HFFc6 (cell line): ENCODE results near the gene SCLT1. TPM values are rescaled to one million over a fixed set of nuclear protein-coding genes. Genes with fewer than 3 reads are reported as not detected.

Experiments used
- DNase-seq: peaks from one replicate; pipeline ENCODE4 v3.0.0-alpha.2; 2018
- H3K27ac Mint-ChIP-seq: 2 replicates; pipeline ENCODE4 v1.8.0; 2020; ENCODE audit warnings: mild to moderate bottlenecking, mixed read lengths
- H3K27me3 Mint-ChIP-seq: 2 replicates; pipeline ENCODE4 v1.8.0; 2021; ENCODE audit warnings: mild to moderate bottlenecking, moderate library complexity, mixed read lengths; ENCODE audit not compliant: insufficient read depth
- H3K36me3 Mint-ChIP-seq: 2 replicates; pipeline ENCODE4 v1.8.0; 2021; ENCODE audit warnings: low read depth, mixed read lengths
- H3K4me1 Mint-ChIP-seq: 2 replicates; pipeline ENCODE4 v1.8.0; 2020; ENCODE audit warnings: low read depth, mixed read lengths
- H3K4me3 Mint-ChIP-seq: 2 replicates; pipeline ENCODE4 v1.8.0; 2020; ENCODE audit warnings: mild to moderate bottlenecking, moderate library complexity, mixed read lengths
- H3K9me3 Mint-ChIP-seq: 2 replicates; pipeline ENCODE4 v1.8.0; 2020; ENCODE audit warnings: mild to moderate bottlenecking, mixed read lengths
- total RNA-seq, 6 experiments: library from RNA; stranded (reverse); fragmentation: NEBNext Ultra II Directional; extraction: Animal tissue kit (Norgen Biotek cat#: 25700); gene quantifications; 2 replicates in 1 of 6; 3 replicates in 5 of 6; pipeline ENCODE4 v1.2.3, GENCODE V29; 2021
- TF ChIP-seq, protein P1 (sequence below): fragments of 200-600 bp; sonication (generic); IDR thresholded peaks from 2 replicates; pipeline ENCODE4 v1.5.0; 2021; ENCODE audit warnings: antibody characterized with exemption, mild to moderate bottlenecking

Gene SCLT1
- total RNA-seq, 6 experiments from 2014 or later: 8.3 to 13.5 (median 11.5) TPM

DNA sequence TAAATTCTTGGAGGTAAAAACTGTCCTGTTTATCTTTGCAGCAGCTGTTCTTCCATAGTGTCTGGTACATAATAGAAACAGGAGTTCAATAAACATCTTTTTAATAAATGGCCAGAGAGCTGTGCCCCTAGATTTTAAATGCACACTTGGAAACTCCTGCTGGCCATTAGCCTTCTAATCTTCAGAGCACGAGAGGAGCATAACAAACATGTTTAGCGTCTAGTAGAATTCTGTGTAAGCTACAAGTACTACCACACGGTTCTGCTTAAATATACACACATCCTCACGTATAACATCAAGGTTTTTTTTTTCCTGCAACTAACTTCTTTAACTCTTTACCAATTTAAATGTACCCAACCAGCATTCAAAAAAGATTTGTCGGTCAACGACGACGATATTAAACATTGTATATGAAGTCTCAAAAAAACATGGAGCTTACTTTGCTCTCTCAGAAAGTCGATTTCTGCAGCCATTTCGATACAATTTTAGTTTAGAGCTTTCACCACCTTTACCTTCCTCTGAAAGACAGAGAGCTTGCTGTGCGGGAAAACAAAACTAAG is 628 bp downstream of the SCLT1 start:
- DNase-seq: no peak
- Mint-ChIP-seq H3K27me3 (no peaks in the 10 kb centered on the region), H3K4me1 (peaks cover 43% of the 10 kb centered on the region), H3K9me3 (no peaks in the 10 kb centered on the region), H3K27ac (no peak overlapping the region), H3K4me3 (no peak overlapping the region), H3K36me3 (peaks cover 6% of the 10 kb centered on the region; the same call in 1 of the 2 replicates)
- TF ChIP-seq, protein P1, sequence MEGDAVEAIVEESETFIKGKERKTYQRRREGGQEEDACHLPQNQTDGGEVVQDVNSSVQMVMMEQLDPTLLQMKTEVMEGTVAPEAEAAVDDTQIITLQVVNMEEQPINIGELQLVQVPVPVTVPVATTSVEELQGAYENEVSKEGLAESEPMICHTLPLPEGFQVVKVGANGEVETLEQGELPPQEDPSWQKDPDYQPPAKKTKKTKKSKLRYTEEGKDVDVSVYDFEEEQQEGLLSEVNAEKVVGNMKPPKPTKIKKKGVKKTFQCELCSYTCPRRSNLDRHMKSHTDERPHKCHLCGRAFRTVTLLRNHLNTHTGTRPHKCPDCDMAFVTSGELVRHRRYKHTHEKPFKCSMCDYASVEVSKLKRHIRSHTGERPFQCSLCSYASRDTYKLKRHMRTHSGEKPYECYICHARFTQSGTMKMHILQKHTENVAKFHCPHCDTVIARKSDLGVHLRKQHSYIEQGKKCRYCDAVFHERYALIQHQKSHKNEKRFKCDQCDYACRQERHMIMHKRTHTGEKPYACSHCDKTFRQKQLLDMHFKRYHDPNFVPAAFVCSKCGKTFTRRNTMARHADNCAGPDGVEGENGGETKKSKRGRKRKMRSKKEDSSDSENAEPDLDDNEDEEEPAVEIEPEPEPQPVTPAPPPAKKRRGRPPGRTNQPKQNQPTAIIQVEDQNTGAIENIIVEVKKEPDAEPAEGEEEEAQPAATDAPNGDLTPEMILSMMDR: no peak

GRCh38 chr4:129087516-129087915 is 5.8 kb downstream of the SCLT1 start:
- Mint-ChIP-seq H3K27ac (no peak overlapping the region), H3K4me1 (peaks cover 22% of the 10 kb centered on the region), H3K4me3 (no peak overlapping the region), H3K36me3 (peaks cover 19% of the 10 kb centered on the region), H3K9me3 (peaks cover 8% of the 10 kb centered on the region; the same call in 1 of the 2 replicates), H3K27me3 (no peaks in the 10 kb centered on the region)
- TF ChIP-seq, protein P1: no peak
- no peak for DNase-seq

DNA sequence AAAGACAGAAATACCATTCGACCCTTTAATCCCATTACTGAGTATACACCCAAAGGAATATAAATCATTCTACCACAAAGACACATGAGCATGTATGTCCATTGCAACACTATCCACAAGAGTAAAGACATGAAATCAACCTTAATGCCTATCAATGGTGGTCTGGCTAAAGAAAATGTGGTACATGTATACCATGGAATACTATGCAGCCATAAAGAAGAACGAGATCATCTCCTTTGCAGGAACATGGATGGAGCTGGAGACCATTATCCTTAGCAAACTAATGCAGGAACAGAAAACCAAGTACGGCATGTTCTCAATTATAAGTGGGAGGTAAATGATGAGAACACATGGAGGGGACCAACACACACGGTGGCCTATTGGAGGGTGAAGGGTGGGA is 7.9 kb downstream of the SCLT1 start:
- Mint-ChIP-seq H3K27me3 (no peaks in the 10 kb centered on the region), H3K9me3 (peaks cover 9% of the 10 kb centered on the region; the same call in 1 of the 2 replicates), H3K4me1 (peaks cover 22% of the 10 kb centered on the region), H3K4me3 (no peak overlapping the region), H3K36me3 (peaks cover 30% of the 10 kb centered on the region), H3K27ac (no peak overlapping the region)
- TF ChIP-seq, protein P1: no peak
- DNase-seq: no peak

DNA sequence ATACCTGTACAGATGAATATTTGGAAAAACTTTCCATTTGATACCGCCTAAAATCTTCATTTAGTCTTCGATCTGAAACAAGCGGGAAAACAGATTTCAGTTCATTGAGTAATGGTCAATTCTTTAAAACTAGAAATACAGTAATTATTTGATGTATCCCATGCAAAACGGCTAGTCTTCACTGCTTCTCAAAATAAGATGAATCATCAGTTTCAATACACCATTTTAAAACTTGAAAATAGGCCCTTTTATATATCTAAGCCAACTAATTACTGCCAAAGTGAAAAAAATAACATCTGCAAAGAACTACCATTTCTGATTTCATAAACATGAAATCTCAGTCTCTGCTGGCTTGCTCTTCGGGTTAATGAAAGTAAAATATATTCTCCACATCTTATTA is 11.0 kb downstream of the SCLT1 start:
- peaks cover 38% of the 10 kb centered on the region for H3K36me3 Mint-ChIP-seq
- H3K27ac Mint-ChIP-seq: no peak overlapping the region
- peaks cover 14% of the 10 kb centered on the region; the same call in 1 of the 2 replicates for H3K9me3 Mint-ChIP-seq
- no peaks in the 10 kb centered on the region for H3K27me3 Mint-ChIP-seq
- no peak overlapping the region for H3K4me3 Mint-ChIP-seq
- H3K4me1 Mint-ChIP-seq: peaks cover 7% of the 10 kb centered on the region
- DNase-seq: no peak
- TF ChIP-seq, protein P1: no peak

DNA sequence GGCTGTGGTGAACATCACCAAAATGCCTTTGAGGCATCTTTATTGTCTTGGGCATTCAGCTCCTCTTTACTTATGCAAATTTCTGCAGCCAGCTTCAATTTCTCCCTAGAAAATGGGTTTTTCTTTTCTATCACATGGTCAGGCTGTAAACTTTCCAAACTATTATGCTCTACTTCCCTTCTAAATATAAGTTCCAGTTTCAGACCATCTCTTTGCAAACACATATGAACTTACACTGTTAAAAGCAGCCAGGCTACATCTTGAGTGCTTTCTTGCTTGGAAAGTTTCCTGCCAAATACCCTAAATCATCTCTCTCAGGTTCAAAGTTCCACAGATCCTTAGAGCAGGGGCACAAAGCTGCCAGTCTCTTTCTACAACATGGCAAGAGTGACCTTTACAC is 13.2 kb downstream of the SCLT1 start:
- Mint-ChIP-seq H3K27ac (no peak overlapping the region), H3K27me3 (no peaks in the 10 kb centered on the region), H3K36me3 (peaks cover 40% of the 10 kb centered on the region), H3K9me3 (peaks cover 9% of the 10 kb centered on the region; the same call in 1 of the 2 replicates), H3K4me1 (peaks cover 7% of the 10 kb centered on the region; the same call in 1 of the 2 replicates), H3K4me3 (no peak overlapping the region)
- TF ChIP-seq, protein P1: no peak
- no peak for DNase-seq
